Hepatocyte (in vitro differentiated cells): ENCODE measurements around the gene CMSS1.

Source experiments
- EZH2 ChIP-seq: fragments of 200-600 bp; sonication (generic); IDR thresholded peaks from 2 replicates; pipeline ENCODE4 v1.6.1; 2016; ENCODE audit warnings: antibody characterized with exemption, mild to moderate bottlenecking, borderline replicate concordance
- EZH2phosphoT487 ChIP-seq: fragments of 200-600 bp; sonication (generic); IDR thresholded peaks from one replicate; pipeline ENCODE4 v1.6.1; 2018; ENCODE audit warnings: antibody characterized with exemption, mild to moderate bottlenecking, low read depth, moderate library complexity; ENCODE audit not compliant: unreplicated experiment, severe bottlenecking
- TF ChIP-seq, protein P1 (sequence below): fragments of 200-600 bp; sonication (generic); IDR thresholded peaks from 2 replicates; pipeline ENCODE4 v1.5.1; 2016; ENCODE audit warnings: antibody characterized with exemption, mild to moderate bottlenecking; ENCODE audit not compliant: poor library complexity

DNA sequence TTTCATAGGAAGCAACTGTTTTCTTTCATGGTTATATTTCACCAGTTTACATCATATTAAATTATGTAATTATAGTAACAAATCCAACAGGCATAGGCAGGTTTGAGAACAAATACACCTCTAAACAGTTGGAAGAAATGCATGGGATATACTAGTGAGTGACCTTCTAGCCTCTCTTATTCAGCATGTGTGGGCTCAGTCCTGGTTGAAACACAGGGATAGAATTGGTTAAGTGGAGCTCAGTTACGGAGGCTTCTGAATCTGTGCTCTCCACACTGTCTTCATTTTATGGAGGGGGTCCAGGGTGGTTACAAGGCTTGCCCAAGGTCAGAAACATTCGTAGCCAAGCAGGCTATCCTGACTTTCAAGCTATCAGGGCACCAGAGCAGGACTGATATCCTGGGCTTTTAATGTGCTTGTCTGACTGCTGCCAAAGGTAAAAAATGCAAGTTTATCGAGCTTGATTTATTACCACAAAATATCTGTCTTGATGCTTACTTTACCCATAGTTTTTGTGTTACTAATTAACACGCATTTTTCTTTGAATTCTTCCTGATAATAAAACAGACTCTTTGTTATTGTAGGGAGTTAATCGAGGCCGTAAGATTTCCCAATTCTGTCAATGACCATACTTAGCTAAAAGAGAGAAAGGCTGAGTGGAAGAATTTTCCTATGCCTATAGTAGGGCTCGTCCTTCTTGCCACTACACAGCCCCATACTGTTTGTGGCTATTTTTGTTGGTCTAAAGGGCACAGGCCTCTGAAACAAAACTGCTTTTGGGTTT is 207.1 kb downstream of the CMSS1 start:
- TF ChIP-seq, protein P1, sequence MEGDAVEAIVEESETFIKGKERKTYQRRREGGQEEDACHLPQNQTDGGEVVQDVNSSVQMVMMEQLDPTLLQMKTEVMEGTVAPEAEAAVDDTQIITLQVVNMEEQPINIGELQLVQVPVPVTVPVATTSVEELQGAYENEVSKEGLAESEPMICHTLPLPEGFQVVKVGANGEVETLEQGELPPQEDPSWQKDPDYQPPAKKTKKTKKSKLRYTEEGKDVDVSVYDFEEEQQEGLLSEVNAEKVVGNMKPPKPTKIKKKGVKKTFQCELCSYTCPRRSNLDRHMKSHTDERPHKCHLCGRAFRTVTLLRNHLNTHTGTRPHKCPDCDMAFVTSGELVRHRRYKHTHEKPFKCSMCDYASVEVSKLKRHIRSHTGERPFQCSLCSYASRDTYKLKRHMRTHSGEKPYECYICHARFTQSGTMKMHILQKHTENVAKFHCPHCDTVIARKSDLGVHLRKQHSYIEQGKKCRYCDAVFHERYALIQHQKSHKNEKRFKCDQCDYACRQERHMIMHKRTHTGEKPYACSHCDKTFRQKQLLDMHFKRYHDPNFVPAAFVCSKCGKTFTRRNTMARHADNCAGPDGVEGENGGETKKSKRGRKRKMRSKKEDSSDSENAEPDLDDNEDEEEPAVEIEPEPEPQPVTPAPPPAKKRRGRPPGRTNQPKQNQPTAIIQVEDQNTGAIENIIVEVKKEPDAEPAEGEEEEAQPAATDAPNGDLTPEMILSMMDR: no peak
- no peak for TF ChIP-seq EZH2phosphoT487
- no peak for TF ChIP-seq EZH2
